Dedifferentiated amniotic fluid mesenchymal stem cell (primary cell): ENCODE measurements around the gene NCOA3.

Source experiments
- DNase-seq: peaks from one replicate; pipeline ENCODE4 v3.0.0-alpha.2; 2016; ENCODE audit errors: extremely low spot score

Gene NCOA3

GRCh38 chr20:47629907-47630306, 128.2 kb downstream of the NCOA3 start:
- DNase-seq, result no peak

DNA sequence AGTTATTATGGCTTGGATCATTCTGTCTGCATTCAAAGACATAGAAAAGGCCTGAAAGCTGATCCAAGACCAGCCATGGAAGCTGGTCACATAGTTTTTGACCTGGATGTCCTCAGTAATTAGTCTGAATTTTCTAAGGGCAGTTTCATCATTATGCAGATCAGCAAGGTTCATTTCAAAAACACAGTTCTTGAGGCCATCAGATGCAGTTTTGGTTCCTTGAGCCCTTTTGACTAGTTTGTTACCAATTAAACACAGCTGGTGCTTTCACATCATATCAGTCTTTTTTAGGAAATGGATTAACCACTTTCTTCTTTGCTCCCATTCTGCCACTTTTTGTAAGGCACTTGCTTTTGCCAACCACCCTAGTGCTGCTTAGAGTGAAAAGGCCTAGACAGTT, 129.4 kb downstream of the NCOA3 start:
- no peak for DNase-seq

DNA sequence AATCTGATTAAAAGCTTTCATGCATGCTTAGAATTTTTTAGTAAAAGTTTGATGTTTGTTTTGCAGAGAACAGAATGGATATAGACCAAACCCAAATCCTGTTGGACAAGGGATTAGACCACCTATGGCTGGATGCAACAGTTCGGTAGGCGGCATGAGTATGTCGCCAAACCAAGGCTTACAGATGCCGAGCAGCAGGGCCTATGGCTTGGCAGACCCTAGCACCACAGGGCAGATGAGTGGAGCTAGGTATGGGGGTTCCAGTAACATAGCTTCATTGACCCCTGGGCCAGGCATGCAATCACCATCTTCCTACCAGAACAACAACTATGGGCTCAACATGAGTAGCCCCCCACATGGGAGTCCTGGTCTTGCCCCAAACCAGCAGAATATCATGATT, 133.6 kb downstream of the NCOA3 start:
- DNase-seq, result no peak

GRCh38 chr20:47638851-47639250, 137.2 kb downstream of the NCOA3 start:
- no peak for DNase-seq

DNA sequence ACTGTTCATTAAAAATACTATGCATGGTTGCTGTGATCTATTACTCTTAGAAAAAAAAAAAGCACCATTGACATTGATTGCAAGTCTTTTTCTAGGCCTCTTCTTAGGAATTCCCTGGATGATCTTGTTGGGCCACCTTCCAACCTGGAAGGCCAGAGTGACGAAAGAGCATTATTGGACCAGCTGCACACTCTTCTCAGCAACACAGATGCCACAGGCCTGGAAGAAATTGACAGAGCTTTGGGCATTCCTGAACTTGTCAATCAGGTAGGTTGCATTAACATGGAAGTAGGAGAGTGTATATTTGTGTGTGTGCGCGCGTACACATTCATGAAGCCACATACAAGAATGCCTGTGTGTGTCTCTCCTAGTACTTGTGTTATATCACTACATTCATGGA, 140.4 kb downstream of the NCOA3 start:
- DNase-seq, result no peak

- no peak for DNase-seq
Observed at GRCh38 chr20:47642624-47643023, 140.9 kb downstream of the NCOA3 start.

- no peak for DNase-seq
Observed at GRCh38 chr20:47645632-47646031, 143.9 kb downstream of the NCOA3 start.

DNA sequence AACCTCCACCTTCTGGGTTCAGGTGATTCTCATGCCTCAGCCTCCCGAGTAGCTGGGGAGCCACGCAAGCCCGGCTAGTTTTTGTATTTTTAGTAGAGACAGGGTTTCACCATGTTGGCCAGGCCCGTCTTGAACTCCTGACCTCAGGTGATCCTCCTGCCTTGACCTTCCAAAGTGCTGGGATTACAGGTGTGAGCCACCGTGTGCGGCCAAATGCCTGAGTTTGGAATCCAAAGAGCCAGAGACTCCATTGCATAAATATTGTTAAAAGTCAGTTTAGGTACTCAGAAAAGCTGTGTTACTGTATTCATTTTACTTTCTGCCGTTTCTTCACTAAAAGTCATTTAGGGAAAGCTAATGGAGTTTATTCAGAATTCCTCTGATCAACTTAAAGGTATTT, 146.3 kb downstream of the NCOA3 start:
- no peak for DNase-seq

- DNase-seq, result no peak
Observed at GRCh38 chr20:47648943-47649342, 147.3 kb downstream of the NCOA3 start.

- no peak for DNase-seq
Observed at GRCh38 chr20:47652301-47652700, 150.6 kb downstream of the NCOA3 start.

DNA sequence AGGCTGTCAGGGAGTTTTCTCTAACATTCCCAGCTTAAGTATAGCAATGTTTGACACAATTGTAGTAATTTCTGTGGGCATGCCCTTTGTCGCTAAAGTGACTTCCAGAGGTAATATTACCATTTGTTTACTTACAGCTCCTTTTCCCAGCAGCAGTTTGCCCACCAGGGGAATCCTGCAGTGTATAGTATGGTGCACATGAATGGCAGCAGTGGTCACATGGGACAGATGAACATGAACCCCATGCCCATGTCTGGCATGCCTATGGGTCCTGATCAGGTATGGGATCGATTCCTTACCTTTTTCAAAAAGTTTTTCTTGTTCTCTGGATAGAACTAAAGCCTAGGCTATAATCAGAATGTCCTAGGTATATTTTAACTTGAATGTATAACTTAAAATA, 151.1 kb downstream of the NCOA3 start:
- no peak for DNase-seq

DNA sequence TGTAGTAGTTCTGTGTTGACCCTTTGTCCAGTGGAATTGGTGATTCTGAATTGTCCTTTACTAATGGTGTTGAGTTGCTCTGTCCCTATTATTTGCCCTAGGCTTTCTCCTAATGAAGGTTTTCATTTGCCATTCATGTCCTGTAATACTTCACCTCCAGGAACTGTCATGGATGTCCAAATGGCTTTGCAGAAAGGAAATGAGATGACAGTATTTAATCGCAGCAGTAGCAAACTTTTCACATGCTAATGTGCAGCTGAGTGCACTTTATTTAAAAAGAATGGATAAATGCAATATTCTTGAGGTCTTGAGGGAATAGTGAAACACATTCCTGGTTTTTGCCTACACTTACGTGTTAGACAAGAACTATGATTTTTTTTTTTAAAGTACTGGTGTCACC, 152.2 kb downstream of the NCOA3 start:
- DNase-seq, result no peak

GRCh38 chr20:47654370-47654769, 152.7 kb downstream of the NCOA3 start:
- DNase-seq, result no peak

GRCh38 chr20:47655635-47656034, 153.9 kb downstream of the NCOA3 start:
- DNase-seq, result no peak

DNA sequence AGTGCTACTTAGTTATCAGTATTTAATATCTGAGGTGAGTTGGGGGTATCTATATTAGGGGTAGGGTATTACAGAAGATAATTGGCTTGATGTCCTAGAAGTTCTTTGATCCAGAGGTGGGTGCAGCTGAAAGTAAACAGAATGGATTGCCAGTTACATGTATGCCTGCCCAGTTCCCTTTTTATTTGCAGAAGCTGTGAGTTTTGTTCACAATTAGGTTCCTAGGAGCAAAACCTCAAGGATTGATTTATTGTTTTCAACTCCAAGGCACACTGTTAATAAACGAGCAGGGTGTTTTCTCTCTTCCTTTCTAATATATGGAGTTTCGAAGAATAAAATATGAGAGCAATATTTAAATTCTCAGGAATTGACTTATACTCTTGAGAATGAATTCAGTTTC, 154.6 kb downstream of the NCOA3 start:
- DNase-seq, result no peak

- no peak for DNase-seq
Observed at GRCh38 chr20:47659904-47660601, 158.4 kb downstream of the NCOA3 start.

GRCh38 chr20:47660602-47660905, 158.9 kb downstream of the NCOA3 start:
- DNase-seq, result no peak

DNA sequence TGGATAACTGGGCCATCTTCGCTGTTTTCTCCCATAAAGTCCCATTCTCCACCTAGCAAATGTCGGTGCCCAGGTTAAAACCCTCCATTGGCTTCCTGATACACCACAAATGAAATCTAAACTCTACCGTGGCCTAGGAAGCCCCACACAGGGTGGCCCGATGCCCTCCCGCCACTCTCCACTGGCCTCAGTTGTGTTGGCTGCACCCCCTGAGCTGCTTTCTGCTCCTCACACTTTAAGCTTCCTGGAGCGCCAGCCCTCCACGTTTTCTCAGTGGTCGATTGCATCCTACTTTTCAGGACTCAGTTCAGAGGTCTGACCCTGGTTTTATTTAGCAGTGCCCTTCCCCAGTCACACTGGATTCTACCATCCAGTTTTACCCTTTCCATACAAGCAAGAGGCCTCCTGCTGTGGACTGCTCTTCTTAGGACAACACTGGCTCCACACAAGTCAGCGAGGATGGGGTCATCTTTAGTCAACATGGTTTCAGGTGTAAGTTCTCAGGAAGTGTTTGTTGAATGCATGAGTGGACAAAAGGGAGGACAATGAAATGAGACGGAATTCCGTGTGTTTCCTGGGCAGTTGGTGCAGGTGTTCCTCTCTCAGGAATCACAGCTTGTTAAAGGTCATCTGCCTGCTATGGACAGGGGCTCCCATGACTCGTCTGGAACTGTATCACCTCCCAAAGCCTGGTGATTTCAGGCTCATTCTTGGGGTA, 159.5 kb downstream of the NCOA3 start:
- DNase-seq, result no peak

GRCh38 chr20:47661714-47662113, 160.0 kb downstream of the NCOA3 start:
- DNase-seq, result no peak

- DNase-seq, result no peak
Observed at GRCh38 chr20:47662483-47663353, 161.0 kb downstream of the NCOA3 start.

- DNase-seq, result peak; percentile 73
Observed at GRCh38 chr20:47663354-47664067, 161.8 kb downstream of the NCOA3 start.

DNA sequence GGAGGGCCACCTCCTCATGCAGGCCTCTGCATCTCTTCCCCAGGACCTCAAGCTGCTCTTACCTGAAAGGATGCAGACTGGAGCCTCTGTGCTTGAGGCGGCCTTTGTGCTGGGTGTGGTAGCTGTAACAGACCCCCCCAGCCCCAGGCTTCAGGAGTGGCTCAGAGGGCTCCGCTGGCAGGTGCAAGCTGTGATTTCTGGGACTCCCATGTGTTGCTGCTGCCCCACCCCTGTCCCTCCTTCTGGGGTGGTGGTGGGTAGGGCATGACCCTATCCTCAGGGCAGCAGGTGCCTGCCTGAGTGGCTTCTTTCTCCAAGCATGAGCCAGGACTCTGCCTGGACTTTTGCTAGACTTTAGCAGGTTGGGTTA, 162.4 kb downstream of the NCOA3 start:
- DNase-seq, result no peak
